GM19452 (cell line): ENCODE data around the gene TRIM66.

Source experiments
- ATAC-seq: cut with Tn5 transposase; IDR thresholded peaks from one replicate; pipeline ENCODE4 v1.9.1; 2021; ENCODE audit not compliant: unreplicated experiment

Gene TRIM66

DNA sequence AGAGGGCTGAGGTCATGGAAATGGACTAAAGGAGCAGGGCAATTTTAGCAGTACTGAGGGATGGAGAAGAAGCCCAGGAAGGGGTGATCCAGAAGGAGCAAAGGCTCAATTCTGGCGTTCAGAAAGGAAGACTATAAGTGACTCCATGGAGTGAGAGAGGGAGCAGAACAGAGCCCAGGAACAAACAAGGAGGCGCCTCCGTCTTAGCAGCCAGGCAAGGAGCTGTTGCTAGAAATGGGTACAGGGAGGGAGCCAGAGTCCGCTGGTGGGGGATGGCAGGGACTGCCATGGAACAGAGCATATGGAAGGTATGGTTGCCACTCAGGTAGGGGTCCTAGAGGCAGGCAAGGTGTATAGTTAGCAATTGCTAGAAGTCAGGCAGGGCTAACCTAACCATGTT lies 68.0 kb downstream of the TRIM66 start:
- no peak for ATAC-seq

DNA sequence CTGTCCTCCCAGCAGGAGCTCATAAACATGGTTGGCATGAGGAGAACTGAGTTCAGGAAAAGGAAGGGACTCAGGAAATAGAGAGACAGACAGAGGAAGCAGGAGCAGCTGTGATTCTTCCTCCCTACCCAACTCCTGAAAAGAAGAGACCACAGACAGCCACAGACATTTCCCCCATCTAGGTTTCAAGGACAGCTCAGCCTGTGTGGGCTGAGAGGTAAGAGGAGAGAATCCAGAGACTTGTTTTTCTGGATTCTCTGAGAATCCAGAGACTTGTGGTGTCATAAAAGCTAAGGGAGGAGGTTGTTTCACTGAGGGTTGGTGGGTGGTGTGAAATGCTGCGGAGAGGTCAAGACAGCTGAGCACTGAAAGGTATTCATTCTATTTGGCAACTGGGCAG lies 69.4 kb downstream of the TRIM66 start:
- no peak for ATAC-seq

DNA sequence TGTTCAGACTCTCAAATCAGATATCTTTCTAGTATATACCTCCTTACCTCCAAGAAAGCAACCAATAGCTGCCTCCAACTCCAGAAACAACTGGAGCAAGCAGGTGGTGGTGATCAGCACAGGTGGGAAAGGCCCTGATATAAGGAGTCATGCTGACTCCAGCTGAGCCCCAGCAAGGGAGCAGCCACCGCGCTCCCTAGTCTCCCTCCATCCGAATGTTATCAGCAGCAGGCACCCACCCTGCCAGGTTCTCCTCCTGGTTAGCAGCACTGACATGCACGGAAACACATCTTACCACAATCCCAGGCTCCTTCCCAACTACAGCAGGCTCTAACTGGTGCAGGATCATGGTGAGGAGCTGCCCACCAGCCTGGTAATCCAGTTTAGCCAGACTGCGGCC lies 69.9 kb downstream of the TRIM66 start:
- ATAC-seq = no peak

- no peak for ATAC-seq
Measured at GRCh38 chr11:8610532-8611116, 71.8 kb downstream of the TRIM66 start.

DNA sequence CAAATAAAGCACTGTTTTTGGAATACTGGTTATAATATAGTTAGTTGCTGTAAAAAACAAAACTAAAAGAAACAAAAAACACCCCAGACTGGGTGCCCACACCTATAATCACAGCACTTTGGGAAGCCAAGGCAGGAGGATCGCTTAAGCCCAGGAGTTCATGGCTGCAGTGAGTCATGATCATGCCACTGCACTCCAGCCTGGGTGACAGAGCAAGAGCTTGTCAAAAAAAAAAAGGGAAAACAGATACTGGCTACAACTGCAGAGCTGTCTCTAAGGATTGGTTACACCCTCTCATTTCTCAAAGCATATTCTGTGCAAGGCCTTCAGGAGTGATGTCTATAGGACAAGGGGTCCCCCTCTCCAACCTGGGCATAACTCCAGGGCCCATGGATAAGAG lies 73.8 kb downstream of the TRIM66 start:
- no peak for ATAC-seq

DNA sequence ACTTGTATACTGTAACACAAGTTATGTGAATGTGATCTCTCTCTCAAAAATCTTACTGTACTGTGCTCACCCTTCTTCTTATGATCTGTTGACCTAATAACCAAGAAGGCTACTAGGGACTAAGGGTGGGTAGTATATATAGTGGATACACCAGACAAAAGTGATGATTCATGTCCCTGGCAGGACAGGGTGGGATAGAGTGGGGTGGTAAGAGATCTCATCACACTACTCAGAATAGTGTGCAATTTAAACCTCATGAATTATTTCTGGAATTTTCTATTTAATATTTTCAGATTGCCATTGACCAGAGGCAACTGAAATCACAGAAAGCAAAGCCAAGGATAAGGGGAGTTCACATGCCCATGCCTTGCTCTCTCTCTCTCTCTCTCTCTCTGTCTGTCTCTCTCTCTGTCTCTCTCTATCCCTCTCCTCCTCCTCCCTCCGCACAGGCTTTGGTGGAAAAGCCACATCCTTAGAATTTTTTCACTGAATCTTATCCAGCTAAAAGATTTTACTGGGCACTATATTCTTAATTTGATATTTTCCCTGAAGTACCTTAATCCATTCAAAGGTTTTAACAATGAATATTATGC lies 76.4 kb downstream of the TRIM66 start:
- no peak for ATAC-seq

GRCh38 chr11:8604078-8604723 lies 78.3 kb downstream of the TRIM66 start:
- peak; percentile 89 for ATAC-seq

DNA sequence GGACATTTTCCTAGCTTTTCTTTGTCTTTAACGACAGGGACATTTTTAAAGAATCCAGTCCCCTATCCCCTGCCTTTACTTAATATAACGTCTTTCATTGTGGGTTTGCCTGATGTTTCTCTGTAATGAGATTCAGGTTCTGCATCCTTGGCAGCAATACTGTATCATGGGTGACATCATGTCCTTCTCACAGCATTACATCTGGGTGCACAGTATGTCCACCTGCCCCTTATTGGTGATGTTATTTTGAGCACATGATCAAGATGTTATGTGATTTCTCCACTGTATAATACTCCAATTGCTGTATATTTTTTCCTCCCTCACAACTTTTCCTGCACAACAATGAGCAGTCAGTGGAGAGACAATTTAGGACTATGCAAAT lies 78.8 kb downstream of the TRIM66 start:
- ATAC-seq = no peak

GRCh38 chr11:8601376-8602133 lies 80.9 kb downstream of the TRIM66 start:
- ATAC-seq = no peak

GRCh38 chr11:8598506-8598905 lies 84.0 kb downstream of the TRIM66 start:
- no peak for ATAC-seq

GRCh38 chr11:8597182-8597581 lies 85.3 kb downstream of the TRIM66 start:
- ATAC-seq = no peak

DNA sequence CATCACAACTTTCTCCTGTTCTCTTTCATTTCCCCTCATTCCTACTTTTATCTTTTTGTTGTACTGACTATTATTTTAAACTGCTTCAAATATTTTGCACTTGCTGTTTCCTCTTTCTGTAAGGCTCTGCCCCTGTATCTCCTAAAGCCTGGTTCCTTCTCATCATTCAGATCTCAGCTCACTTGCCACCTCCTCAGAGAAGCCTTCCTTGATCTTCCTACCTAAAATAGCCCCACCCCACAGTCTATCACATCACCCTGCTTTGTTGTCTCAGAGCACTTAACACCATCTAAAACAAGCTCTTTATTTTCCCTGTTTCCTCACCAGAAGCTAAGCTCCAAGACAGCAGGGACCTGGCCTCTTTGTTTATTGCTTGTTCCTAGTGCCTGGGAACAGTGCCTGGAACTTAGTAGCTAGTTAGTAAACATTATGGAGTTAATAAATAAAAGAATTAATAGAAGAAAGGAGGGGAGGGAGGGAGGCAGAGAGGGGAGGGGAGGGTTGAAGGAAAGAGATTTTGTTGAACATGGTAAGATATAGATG lies 85.9 kb downstream of the TRIM66 start:
- no peak for ATAC-seq

DNA sequence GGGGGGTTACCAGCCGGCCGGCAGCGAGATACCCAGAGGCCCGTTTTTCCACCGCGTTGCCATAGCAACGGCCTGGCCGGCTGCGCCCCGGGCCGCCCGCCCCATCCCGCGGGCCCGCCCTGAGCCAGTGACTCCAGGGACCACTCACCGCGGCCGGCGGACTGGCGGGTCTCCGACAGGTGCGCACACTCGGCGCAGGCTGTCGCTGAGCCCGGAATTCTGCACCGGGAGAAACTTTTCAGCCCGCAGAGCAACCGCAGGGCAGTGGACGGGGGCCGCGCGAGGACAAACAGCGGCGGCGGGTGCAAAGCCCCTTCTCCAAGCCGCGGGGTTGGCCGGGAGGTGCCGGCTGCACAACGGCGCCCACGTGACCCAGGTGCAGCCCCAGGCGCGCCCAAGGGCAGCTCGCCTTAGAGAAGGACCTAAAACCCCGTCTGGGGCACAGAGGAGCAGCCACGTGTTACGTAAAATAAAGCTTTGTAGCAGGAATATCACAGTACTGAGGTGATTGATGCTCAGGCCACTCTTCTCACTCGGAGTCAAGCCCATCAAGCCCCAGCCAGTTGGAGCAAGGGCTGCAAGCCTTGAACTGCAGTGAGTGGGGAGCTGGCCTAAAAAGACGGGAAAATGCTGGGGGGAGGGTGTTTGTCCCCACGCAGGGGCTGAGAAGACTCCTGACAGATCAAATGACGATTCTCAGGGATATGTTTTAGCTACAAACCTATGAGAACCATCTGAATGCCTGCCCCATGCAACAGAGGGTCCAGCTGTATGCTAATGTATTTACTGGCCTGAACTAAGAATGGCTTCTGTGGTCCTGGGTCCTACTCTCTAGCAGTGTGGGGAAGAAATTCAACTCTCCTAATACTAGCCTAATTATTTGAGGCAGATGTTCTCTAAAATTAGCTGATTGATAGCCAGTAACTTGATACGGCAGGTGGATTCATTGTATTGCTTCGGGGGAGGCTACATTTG lies 88.2 kb downstream of the TRIM66 start, which contains the start of gene STK33:
Gene STK33, minus strand, starts transcription at position 294 of the 975 bp plus-strand sequence. CDS start 119,323 bp downstream, outside the sequence.
- ATAC-seq = peak; percentile 91

- peak; percentile 14 for ATAC-seq
Measured at GRCh38 chr11:8593455-8593854, 89.0 kb downstream of the TRIM66 start.

DNA sequence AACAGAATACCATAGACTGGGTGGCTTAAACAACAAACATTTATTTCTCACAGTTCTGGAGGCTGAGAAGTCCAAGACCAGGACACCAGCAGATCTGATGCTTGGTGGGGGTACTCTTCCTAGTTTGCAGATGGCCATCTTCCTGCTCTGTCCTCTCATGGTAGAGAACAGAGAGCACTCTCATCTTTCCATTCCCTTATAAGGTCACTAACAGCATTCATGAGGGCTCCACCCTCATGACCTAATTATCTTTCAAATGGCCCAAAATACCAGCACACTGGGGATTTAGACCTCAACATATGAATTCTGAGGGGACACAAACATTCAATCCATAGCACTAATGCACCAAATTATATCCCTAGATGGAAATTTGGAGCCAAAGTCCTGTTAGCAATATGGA lies 94.5 kb downstream of the TRIM66 start:
- ATAC-seq = no peak

- ATAC-seq = no peak
Measured at GRCh38 chr11:8586805-8587204, 95.7 kb downstream of the TRIM66 start.

GRCh38 chr11:8586184-8586583 lies 96.3 kb downstream of the TRIM66 start:
- no peak for ATAC-seq

DNA sequence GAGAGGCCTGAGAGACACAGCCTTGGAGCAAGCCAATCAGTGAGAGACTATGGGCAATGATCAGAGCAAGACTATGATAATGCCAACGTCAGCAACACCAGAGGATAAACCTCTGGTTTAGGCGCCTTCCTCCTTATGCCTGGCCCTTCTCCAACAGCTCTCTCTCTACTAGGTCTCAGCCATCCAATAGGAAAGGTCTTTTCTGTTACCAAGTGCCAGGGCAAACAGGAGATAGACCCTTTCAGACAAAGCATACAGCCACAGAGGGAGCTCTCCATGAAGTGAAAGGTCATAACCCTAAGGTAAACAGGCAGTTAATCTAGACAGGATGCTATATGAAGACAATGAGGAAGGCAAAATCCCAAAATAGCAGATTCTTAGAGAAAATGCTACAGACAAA lies 98.0 kb downstream of the TRIM66 start:
- ATAC-seq = no peak

DNA sequence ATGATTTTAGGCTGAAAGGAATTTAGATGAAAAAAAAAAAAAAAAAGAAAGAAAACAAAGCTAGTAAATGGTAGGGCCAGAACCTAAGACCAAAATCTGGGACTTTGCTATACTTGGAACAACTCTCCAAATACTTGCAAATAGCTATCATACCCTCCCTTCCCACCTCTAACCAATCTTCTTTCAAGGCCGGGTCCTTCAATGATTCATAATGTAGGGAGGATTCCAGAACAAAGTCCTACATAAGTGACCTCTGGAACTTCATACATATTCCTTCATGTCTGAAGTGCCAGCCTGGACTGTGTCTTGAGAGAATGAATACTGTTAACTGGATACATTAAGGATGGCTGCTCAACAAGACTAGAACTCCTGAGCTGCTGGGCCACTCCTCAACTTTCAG lies 98.4 kb downstream of the TRIM66 start:
- no peak for ATAC-seq

DNA sequence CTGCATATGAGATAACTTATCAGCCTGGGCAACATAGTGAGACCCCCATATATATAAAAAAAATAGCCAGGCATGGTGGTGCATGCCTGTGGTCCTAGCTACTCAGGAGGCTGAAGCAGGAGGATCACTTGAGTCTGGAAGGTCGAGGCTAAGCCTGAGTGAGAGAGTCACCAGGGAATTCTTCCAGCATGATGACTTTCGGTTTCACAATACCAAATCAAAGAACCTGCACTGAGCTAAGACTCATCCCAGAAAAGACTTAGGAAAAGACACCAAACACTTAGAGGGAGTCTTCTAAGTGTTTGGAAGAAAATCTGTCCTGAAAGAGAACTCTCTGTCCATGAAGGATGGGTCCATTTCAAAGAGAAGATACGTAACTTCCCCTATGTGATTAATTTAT lies 101.2 kb downstream of the TRIM66 start:
- ATAC-seq = no peak
